Endothelial cell of umbilical vein (primary cell): ENCODE measurements around the gene PRUNE2. TPM values are rescaled to one million over a fixed set of nuclear protein-coding genes. Genes with fewer than 3 reads are reported as not detected.

Source experiments
- BruUV-seq: library from RNA; stranded (reverse); fragments of 400-500 nt; replicated peaks from 2 replicates; lab custom pipeline; 2021; lab: Mats Ljungman, UMichigan
- CTCF ChIA-PET: fragments of 300-600, 350-600 bp; sonication (Branson Sonifier 250); formaldehyde crosslinking; loops from one replicate; lab custom pipeline; 2021; ENCODE audit warnings: antibody characterized with exemption, inconsistent platforms; lab: Charles Lee
- POLR2A ChIA-PET: fragments of 300-600, 350-600 bp; sonication (Branson Sonifier 250); formaldehyde crosslinking; loops from one replicate; lab custom pipeline; 2021; ENCODE audit warnings: antibody characterized with exemption, inconsistent platforms; lab: Charles Lee
- DNase-seq: peaks from one replicate; pipeline ENCODE4 v3.0.0-alpha.2; 2011; ENCODE audit warnings: low read depth, low spot score
- FAIRE-seq: peaks from 2 replicates; lab custom pipeline; 2011; peaks lifted over from hg19 to GRCh38; lab: Jason Lieb, UNC
- H2AFZ ChIP-seq: 2 replicates; pipeline ENCODE4 v1.6.0; 2012; ENCODE audit warnings: low read depth, low read length, control low read depth, inconsistent platforms
- H3K27ac ChIP-seq: 2 replicates; pipeline ENCODE4 v1.5.1; 2011; ENCODE audit warnings: low read depth, mild to moderate bottlenecking, control low read depth, low read length, moderate library complexity; ENCODE audit not compliant: insufficient read depth
- H3K27me3 ChIP-seq, 2 experiments: 2 replicates each; pipeline versions ENCODE4 v1.6.0 to v1.6.1; 2011; ENCODE audit warnings: low read length in 2 of 2, mixed read lengths in 1 of 2; ENCODE audit not compliant: control insufficient read depth in 2 of 2, insufficient read depth in 2 of 2
- H3K36me3 ChIP-seq, 2 experiments: 2 replicates in 1 of 2; 3 replicates in 1 of 2; pipeline ENCODE4 v1.5.1; 2011; ENCODE audit warnings: low read length in 2 of 2, mild to moderate bottlenecking in 1 of 2, moderate library complexity in 1 of 2; ENCODE audit not compliant: control insufficient read depth in 2 of 2, insufficient read depth in 2 of 2; ENCODE audit errors: extremely low read depth in 1 of 2
- H3K4me1 ChIP-seq: 3 replicates; pipeline ENCODE4 v1.5.1; 2011; ENCODE audit warnings: mild to moderate bottlenecking, low read length; ENCODE audit not compliant: control insufficient read depth, insufficient read depth; ENCODE audit errors: extremely low read depth
- H3K4me2 ChIP-seq: 2 replicates; pipeline ENCODE4 v1.6.1; 2011; ENCODE audit warnings: low read length, control low read depth, mixed read lengths; ENCODE audit not compliant: insufficient read depth
- H3K4me3 ChIP-seq, 3 experiments: fragments of 200-600 bp in 1 of 3; sonication (generic), shearing (Covaris generic) in 1 of 3; replicated peaks in 1 of 3; 2 replicates each; pipeline ENCODE4 v1.5.1; 2011 to 2016; ENCODE audit warnings: control low read depth in 3 of 3, low read length in 3 of 3, mild to moderate bottlenecking in 2 of 3, inconsistent platforms in 1 of 3, low read depth in 1 of 3, moderate library complexity in 1 of 3; ENCODE audit not compliant: insufficient read depth in 1 of 3
- H3K79me2 ChIP-seq: 2 replicates; pipeline ENCODE4 v1.6.0; 2012; ENCODE audit warnings: low read length, inconsistent platforms; ENCODE audit not compliant: control insufficient read depth, insufficient read depth
- H3K9ac ChIP-seq: replicated peaks from 2 replicates; pipeline ENCODE3; 2011; ENCODE audit warnings: low read length, control low read depth; ENCODE audit not compliant: insufficient read depth; ENCODE audit errors: extremely low read depth
- H3K9me1 ChIP-seq: replicated peaks from 3 replicates; pipeline ENCODE4 v1.6.0; 2011; ENCODE audit warnings: mild to moderate bottlenecking, low read length; ENCODE audit not compliant: control insufficient read depth, insufficient read depth; ENCODE audit errors: extremely low read depth
- H3K9me3 ChIP-seq: replicated peaks from 2 replicates; pipeline ENCODE4 v1.5.1; 2012; ENCODE audit warnings: low read length, inconsistent platforms; ENCODE audit not compliant: control insufficient read depth, insufficient read depth
- H4K20me1 ChIP-seq: replicated peaks from 2 replicates; pipeline ENCODE3; 2011; ENCODE audit warnings: mild to moderate bottlenecking, low read length; ENCODE audit not compliant: control insufficient read depth, insufficient read depth; ENCODE audit errors: extremely low read depth
- CTCF ChIP-seq, 2 donors: IDR thresholded peaks; 1 replicate in 1 of 2; 2 replicates in 1 of 2; pipeline ENCODE4 v1.5.1; 2011; ENCODE audit warnings: low read length in 2 of 2, mild to moderate bottlenecking in 2 of 2, moderate library complexity in 2 of 2, control low read depth in 1 of 2, inconsistent platforms in 1 of 2, low read depth in 1 of 2; ENCODE audit not compliant: insufficient read depth in 1 of 2; ENCODE audit errors: extremely low read depth in 1 of 2
- EZH2 ChIP-seq: IDR thresholded peaks from 2 replicates; pipeline ENCODE4 v1.6.1; 2012; ENCODE audit warnings: borderline replicate concordance, low read depth, mild to moderate bottlenecking, moderate library complexity, low read length, inconsistent platforms; ENCODE audit not compliant: severe bottlenecking
- FOS ChIP-seq: IDR thresholded peaks from 2 replicates; pipeline ENCODE4 v1.6.1; 2011; ENCODE audit warnings: mild to moderate bottlenecking, low read length, moderate library complexity, borderline replicate concordance; ENCODE audit not compliant: insufficient read depth
- GATA2 ChIP-seq: IDR thresholded peaks from 2 replicates; pipeline ENCODE4 v1.7.0; 2011; ENCODE audit warnings: low read depth, mild to moderate bottlenecking, moderate library complexity, mixed read lengths, low read length; ENCODE audit not compliant: insufficient read length, insufficient read depth
- JUN ChIP-seq: IDR thresholded peaks from 2 replicates; pipeline ENCODE4 v1.6.1; 2011; ENCODE audit warnings: borderline replicate concordance, low read depth; ENCODE audit not compliant: insufficient read length, insufficient read depth
- MAX ChIP-seq: IDR thresholded peaks from 2 replicates; pipeline ENCODE4 v1.6.1; 2011; ENCODE audit not compliant: insufficient read depth, insufficient read length
- MYC ChIP-seq: IDR thresholded peaks from one replicate; pipeline ENCODE4 v1.6.1; 2011; ENCODE audit warnings: mild to moderate bottlenecking, low read depth, low read length
- POLR2A ChIP-seq: IDR thresholded peaks from 2 replicates; pipeline ENCODE4 v1.6.1; 2012; ENCODE audit warnings: low read depth, mild to moderate bottlenecking, control low read depth, low read length
- POLR2AphosphoS5 ChIP-seq: IDR thresholded peaks from 2 replicates; pipeline ENCODE4 v1.6.1; 2012; ENCODE audit warnings: low read depth, mild to moderate bottlenecking, control low read depth, low read length, moderate library complexity; ENCODE audit not compliant: insufficient read depth
- dilution Hi-C: fragments of 300-500 bp; cut with MboI; formaldehyde crosslinking; loops from one replicate; pipeline ENCODE4 v1.15.0; 2019; ENCODE audit warnings: low sequenced_read_pairs; ENCODE audit not compliant: extremely low pct_ligation_motif_present
- intact Hi-C: fragments of 100-400 bp; cut with micrococcal nuclease; formaldehyde crosslinking; loops from one replicate; pipeline ENCODE4 v1.10.0; 2022
- polyA plus RNA-seq, 4 experiments: library from polyadenylated mRNA; depleted of rRNA in 3 of 4; stranded (reverse) in 3 of 4; unstranded in 1 of 4; fragments of >200 nt; gene quantifications; 2 replicates each; pipeline versions ENCODE4 v1.2.1 to v1.2.3, GENCODE V29; 2011 to 2012; ENCODE audit warnings: missing spikeins in 1 of 4
- total RNA-seq: library from RNA; stranded (reverse); gene quantifications from 2 replicates; pipeline ENCODE4 v1.2.3, GENCODE V29; 2021

PRUNE2 gene
- total and polyA plus RNA-seq, 2 donors (not counting 3 experiments of a cell fraction or from before 2014, with no cell fraction given), result 15.8 to 21.7 TPM

GRCh38 chr9:76758476-76758875 is 147.4 kb downstream of the PRUNE2 start:
- CTCF ChIA-PET, result interaction anchor here (0.6 to 1.6 kb wide), 2 partner anchors 180 to 238 kb away, joined by 3 to 6 read pairs; no protein-coding TSS in a partner anchor
- Histone ChIP-seq H3K9ac (no peak overlapping the region), H3K27me3 (peaks cover 9 to 10% of the 10 kb centered on the region in 2 experiments), H3K4me1 (no peaks in the 10 kb centered on the region), H3K9me1 (no peaks in the 10 kb centered on the region), H3K36me3 (no peaks in the 10 kb centered on the region), H3K27ac (no peak overlapping the region), H2AFZ (no peak overlapping the region), H3K9me3 (no peaks in the 10 kb centered on the region), H3K79me2 (no peaks in the 10 kb centered on the region), H4K20me1 (no peaks in the 10 kb centered on the region), H3K4me2 (no peak overlapping the region), H3K4me3 (no peak overlapping the region)
- dilution Hi-C loops, result no loop called here
- intact Hi-C loops, result no loop called here
- DNase-seq (no peak), FAIRE-seq (no peak)
- TF ChIP-seq MYC, result no peak
- TF ChIP-seq GATA2, result no peak
- no peak for TF ChIP-seq POLR2AphosphoS5
- TF ChIP-seq CTCF (IDR thresholded peaks at IDR 0.05; ENCODE audit: extremely low read depth in 1 of 2, insufficient read depth in 1 of 2, low read depth in 1 of 2, low read length in 2 of 2), result no peak
- no peak for TF ChIP-seq MAX
- TF ChIP-seq FOS, result no peak
- TF ChIP-seq JUN, result no peak
- no peak for TF ChIP-seq POLR2A
- TF ChIP-seq EZH2, result no peak
- BruUV-seq, result no TSS peak
- POLR2A ChIA-PET, result no interaction called here
